ENCODE measurements around the gene PRR15. TPM values are rescaled to one million over a fixed set of nuclear protein-coding genes. Genes with fewer than 3 reads are reported as not detected.
A peak's percentile ranks its signal among the peaks of the same experiment; 100 is the strongest.

The PRR15 gene
- total and polyA plus RNA-seq, 2 of the 13 experiments (the other 11 are each of a cell fraction or from before 2014, with no cell fraction given), result 2.3 to 7.8 TPM

DNA sequence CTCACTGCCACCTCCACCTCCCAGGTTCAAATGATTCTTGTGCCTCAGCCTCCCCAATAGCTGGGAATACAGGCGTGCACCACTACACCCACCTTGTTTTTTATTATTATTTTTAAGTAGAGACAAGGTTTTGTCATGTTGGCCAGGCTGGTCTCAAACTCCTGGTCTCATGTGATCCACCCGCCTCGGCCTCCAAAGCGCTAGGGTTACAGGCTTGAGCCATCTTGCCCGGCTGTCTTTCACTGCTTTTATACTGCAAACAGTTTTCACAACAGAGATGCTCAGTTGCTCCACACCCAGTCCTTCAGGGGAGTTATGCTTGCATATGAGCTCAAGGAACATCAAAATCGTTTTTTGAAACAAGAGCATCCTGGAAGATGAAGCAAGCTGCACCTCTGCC lies 1.3 kb upstream of the PRR15 start:
- FAIRE-seq, result no peak

More for the DNA sequence above, 1.3 kb upstream of the PRR15 start:
- no peaks in the 10 kb centered on the region for H4K20me1 ChIP-seq (ENCODE audit: insufficient read depth, low read length)
- H3K4me1 ChIP-seq (ENCODE audit: insufficient read depth, low read length), result peaks cover 30% of the 10 kb centered on the region
- ChIA-PET CTCF (ENCODE audit: low intra/inter-chr PET ratio, low total read pairs) (no interaction called here), POLR2A (interaction anchor here (0.6 to 0.8 kb wide), 6 partner anchors 8 to 277 kb away, joined by 3 read pairs; no protein-coding TSS in a partner anchor)
- peaks cover 15% of the 10 kb centered on the region for H3K79me2 ChIP-seq (ENCODE audit: insufficient read depth, low read length)
- H2AFZ ChIP-seq (ENCODE audit: low read length), result no peak overlapping the region
- no peak for DNase-seq (ENCODE audit: low spot score)
- ATAC-seq, result no peak
- H3K27me3 ChIP-seq (ENCODE audit: control insufficient read depth in 1 of 2, insufficient read depth in 2 of 2, low read length in 2 of 2), result no peaks in the 10 kb centered on the region; a peak in 1 of 5 replicates
- peak overlapping the region; percentile 87 for H3K27ac ChIP-seq (ENCODE audit: extremely low read length, insufficient read depth, low read length)
- H3K4me2 ChIP-seq (ENCODE audit: low read depth, low read length), result peak overlapping the region; percentile 94
- TF ChIP-seq CEBPB (IDR thresholded peaks at IDR 0.05; ENCODE audit: borderline replicate concordance, low read depth, low read length) (peak; percentile 23; the same call in 1 of the 2 replicates), ZNF33A (CRISPR knock-in tag; IDR thresholded peaks at IDR 0.05; ENCODE audit: borderline replicate concordance) (no peak), ELF3 (CRISPR knock-in tag; IDR thresholded peaks at IDR 0.05) (0 out of 2 replicates have a peak, but pooled peaks have one; percentile 3)
- TF ChIP-seq, protein P1, sequence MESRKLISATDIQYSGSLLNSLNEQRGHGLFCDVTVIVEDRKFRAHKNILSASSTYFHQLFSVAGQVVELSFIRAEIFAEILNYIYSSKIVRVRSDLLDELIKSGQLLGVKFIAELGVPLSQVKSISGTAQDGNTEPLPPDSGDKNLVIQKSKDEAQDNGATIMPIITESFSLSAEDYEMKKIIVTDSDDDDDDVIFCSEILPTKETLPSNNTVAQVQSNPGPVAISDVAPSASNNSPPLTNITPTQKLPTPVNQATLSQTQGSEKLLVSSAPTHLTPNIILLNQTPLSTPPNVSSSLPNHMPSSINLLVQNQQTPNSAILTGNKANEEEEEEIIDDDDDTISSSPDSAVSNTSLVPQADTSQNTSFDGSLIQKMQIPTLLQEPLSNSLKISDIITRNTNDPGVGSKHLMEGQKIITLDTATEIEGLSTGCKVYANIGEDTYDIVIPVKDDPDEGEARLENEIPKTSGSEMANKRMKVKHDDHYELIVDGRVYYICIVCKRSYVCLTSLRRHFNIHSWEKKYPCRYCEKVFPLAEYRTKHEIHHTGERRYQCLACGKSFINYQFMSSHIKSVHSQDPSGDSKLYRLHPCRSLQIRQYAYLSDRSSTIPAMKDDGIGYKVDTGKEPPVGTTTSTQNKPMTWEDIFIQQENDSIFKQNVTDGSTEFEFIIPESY (CRISPR knock-in tag; IDR thresholded peaks at IDR 0.05), result peak; percentile 94
- 66% methylated on average over 6 of the region's 6 CpGs for WGBS (ENCODE audit: low lambda C conversion rate)
- H3K9me3 ChIP-seq (ENCODE audit: low read length), result no peaks in the 10 kb centered on the region
- intact Hi-C loops (cut with micrococcal nuclease; ENCODE audit: unreplicated experiment), result loop anchor here (5.0 to 10.0 kb wide), 2 partner anchors 75 to 358 kb away; no protein-coding TSS in a partner anchor
- in situ Hi-C loops (cut with HindIII; ENCODE audit: extremely low pct_ligation_motif_present, low pct_unique_long_range_greater_than_20kb), result loop anchor here (10.0 kb wide), 1 partner anchor 638 kb away; no protein-coding TSS in a partner anchor
- BruUV-seq (replicated peaks), result no TSS peak
- peak overlapping the region; percentile 67 to 97 (median 79); a peak in 4 of 6 replicates for H3K4me3 ChIP-seq (replicated peaks in 1 of 3; ENCODE audit: insufficient read depth in 1 of 3, low read depth in 2 of 3, low read length in 3 of 3)
- H3K9ac ChIP-seq (ENCODE audit: insufficient read depth, low read depth, low read length), result peak overlapping the region; percentile 73; the same call in 1 of the 2 replicates
- H3K36me3 ChIP-seq (replicated peaks in 1 of 2; ENCODE audit: control insufficient read depth in 1 of 2, insufficient read depth in 2 of 2, low read length in 2 of 2), result no peaks in the 10 kb centered on the region
